HepG2 (cell line): ENCODE results near the gene KLC4. TPM values are rescaled to one million over a fixed set of nuclear protein-coding genes. Genes with fewer than 3 reads are reported as not detected.
A peak's percentile ranks its signal among the peaks of the same experiment; 100 is the strongest.

ENCODE experiments used
- LCORL ChIP-seq, 2 experiments: fragments of 450-650 bp in 1 of 2; sonication (generic) in 1 of 2; formaldehyde crosslinking in 1 of 2; IDR thresholded peaks; 2 replicates each; pipeline versions ENCODE4 v1.5.0 to v1.6.1; 2017 to 2020; ENCODE audit warnings: antibody characterized with exemption in 1 of 2, missing genetic modification reagents in 1 of 2
- RAD21 ChIP-seq: fragments of 450-650 bp; formaldehyde crosslinking; IDR thresholded peaks from 2 replicates; pipeline ENCODE4 v1.5.0; 2020; ENCODE audit warnings: mild to moderate bottlenecking
- UBTF ChIP-seq: sonication (generic); formaldehyde crosslinking; IDR thresholded peaks from 2 replicates; pipeline ENCODE4 v1.4.0; 2020; ENCODE audit warnings: mild to moderate bottlenecking, missing genetic modification reagents
- ZNF17 ChIP-seq: sonication (generic); formaldehyde crosslinking; IDR thresholded peaks from 2 replicates; pipeline ENCODE4 v1.5.0; 2020; ENCODE audit warnings: mild to moderate bottlenecking, missing genetic modification reagents
- ZNF407 ChIP-seq: sonication (generic); formaldehyde crosslinking; IDR thresholded peaks from one replicate; pipeline ENCODE4 v1.5.1; 2020; ENCODE audit warnings: mild to moderate bottlenecking, missing genetic modification reagents; ENCODE audit errors: not compliant biosample characterization
- polyA plus RNA-seq, 8 experiments: library from polyadenylated mRNA; depleted of rRNA in 3 of 8; stranded (reverse) in 7 of 8; unstranded in 1 of 8; fragments of >200 nt; fragmentation: Illumina TruSeq in 4 of 8; extraction: Trizol in 4 of 8; gene quantifications; 2 replicates each; pipeline versions ENCODE4 v1.2.1 to v1.2.3, GENCODE V29; 2011 to 2016; ENCODE audit warnings: low read depth in 4 of 8, missing spikeins in 1 of 8, mixed read lengths in 1 of 8; ENCODE audit not compliant: insufficient read depth in 1 of 8
- total RNA-seq, 5 experiments: library from RNA; depleted of rRNA; stranded (reverse); fragments of >200 nt; fragmentation: Illumina TruSeq; extraction: Trizol; gene quantifications; 2 replicates each; pipeline ENCODE4 v1.2.3, GENCODE V29; 2016; ENCODE audit warnings: low read depth in 1 of 5
- TF ChIP-seq, protein P1 (sequence below): sonication (generic); formaldehyde crosslinking; IDR thresholded peaks from 2 replicates; pipeline ENCODE4 v1.5.1; 2020; ENCODE audit warnings: missing genetic modification reagents, mild to moderate bottlenecking, borderline replicate concordance

The KLC4 gene
- total and polyA plus RNA-seq, 2 of the 13 experiments (the other 11 are each of a cell fraction or from before 2014, with no cell fraction given): 45.4 to 70.4 TPM

DNA sequence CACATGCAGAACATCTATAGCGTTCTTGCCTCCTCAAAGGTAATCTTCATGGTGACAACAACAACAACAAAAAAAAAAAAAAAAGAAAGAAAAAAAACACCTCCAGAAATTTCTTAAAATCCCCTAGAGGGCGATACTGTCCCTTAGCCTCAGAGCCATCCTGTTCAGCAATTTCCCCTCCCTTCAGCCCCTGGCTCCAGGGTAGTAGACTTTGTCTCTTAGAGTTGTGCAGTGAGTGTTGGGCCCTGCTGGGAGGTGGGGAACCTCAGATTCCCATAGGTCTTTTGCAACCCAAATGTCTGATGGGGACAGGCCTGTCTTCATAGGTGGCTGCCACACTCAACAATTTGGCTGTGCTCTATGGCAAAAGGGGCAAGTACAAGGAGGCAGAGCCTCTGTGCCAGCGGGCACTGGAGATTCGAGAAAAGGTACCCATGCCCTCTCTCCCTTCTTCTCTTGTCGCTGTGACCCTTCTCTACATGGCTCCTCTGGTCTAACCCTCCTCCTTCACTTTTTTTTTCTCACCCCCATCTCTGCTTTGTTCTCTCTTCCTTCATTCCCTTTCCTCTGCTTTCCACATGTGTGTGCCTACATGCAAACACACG, 10.7 kb downstream of the KLC4 start (continued):
- peak; percentile 24 for TF ChIP-seq ZNF407 (CRISPR knock-in tag)
- no peak for TF ChIP-seq ZNF17 (CRISPR knock-in tag)
- TF ChIP-seq RAD21 (CRISPR knock-in tag): peak; percentile 83
- no peak for TF ChIP-seq LCORL (IDR thresholded peaks at IDR 0.05)
- TF ChIP-seq LCORL (CRISPR knock-in tag; IDR thresholded peaks at IDR 0.05): no peak
- 0 out of 2 replicates have a peak, but pooled peaks have one; percentile 25 for TF ChIP-seq UBTF (CRISPR knock-in tag)
- TF ChIP-seq, protein P1, sequence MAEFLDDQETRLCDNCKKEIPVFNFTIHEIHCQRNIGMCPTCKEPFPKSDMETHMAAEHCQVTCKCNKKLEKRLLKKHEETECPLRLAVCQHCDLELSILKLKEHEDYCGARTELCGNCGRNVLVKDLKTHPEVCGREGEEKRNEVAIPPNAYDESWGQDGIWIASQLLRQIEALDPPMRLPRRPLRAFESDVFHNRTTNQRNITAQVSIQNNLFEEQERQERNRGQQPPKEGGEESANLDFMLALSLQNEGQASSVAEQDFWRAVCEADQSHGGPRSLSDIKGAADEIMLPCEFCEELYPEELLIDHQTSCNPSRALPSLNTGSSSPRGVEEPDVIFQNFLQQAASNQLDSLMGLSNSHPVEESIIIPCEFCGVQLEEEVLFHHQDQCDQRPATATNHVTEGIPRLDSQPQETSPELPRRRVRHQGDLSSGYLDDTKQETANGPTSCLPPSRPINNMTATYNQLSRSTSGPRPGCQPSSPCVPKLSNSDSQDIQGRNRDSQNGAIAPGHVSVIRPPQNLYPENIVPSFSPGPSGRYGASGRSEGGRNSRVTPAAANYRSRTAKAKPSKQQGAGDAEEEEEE (CRISPR knock-in tag): no peak
